ENCODE measurements around the gene COL24A1. TPM values are rescaled to one million over a fixed set of nuclear protein-coding genes. Genes with fewer than 3 reads are reported as not detected.

Gene COL24A1
- total and polyA plus RNA-seq, 4 donors = 0.33 to 16.7 (median 0.67) TPM

- Histone ChIP-seq H3K9me3 (ENCODE audit: control insufficient read depth in 4 of 4, insufficient read depth in 3 of 4, low read length in 3 of 4) (no peaks in the 10 kb centered on the region), H3K4me3 (no peak overlapping the region), H3K36me3 (ENCODE audit: control insufficient read depth in 4 of 4, insufficient read depth in 4 of 4, low read length in 4 of 4) (no peaks in the 10 kb centered on the region), H3K4me1 (ENCODE audit: control insufficient read depth in 5 of 5, insufficient read depth in 5 of 5, low read length in 5 of 5) (no peaks in the 10 kb centered on the region), H3K27ac (ENCODE audit: low read depth in 1 of 2, low read length in 1 of 2) (no peak overlapping the region), H3K27me3 (ENCODE audit: control insufficient read depth in 3 of 3, insufficient read depth in 3 of 3, low read length in 2 of 3) (no peaks in the 10 kb centered on the region), H3K9ac (ENCODE audit: insufficient read depth in 1 of 2, low read length in 2 of 2) (no peak overlapping the region)
- ATAC-seq (ENCODE audit: insufficient read depth, low FRiP score) (no peak), DNase-seq (no peak)
- 26 to 46% methylated on average over 1 of the region's 1 CpG for WGBS, 2 donors
- TF ChIP-seq, protein P1, sequence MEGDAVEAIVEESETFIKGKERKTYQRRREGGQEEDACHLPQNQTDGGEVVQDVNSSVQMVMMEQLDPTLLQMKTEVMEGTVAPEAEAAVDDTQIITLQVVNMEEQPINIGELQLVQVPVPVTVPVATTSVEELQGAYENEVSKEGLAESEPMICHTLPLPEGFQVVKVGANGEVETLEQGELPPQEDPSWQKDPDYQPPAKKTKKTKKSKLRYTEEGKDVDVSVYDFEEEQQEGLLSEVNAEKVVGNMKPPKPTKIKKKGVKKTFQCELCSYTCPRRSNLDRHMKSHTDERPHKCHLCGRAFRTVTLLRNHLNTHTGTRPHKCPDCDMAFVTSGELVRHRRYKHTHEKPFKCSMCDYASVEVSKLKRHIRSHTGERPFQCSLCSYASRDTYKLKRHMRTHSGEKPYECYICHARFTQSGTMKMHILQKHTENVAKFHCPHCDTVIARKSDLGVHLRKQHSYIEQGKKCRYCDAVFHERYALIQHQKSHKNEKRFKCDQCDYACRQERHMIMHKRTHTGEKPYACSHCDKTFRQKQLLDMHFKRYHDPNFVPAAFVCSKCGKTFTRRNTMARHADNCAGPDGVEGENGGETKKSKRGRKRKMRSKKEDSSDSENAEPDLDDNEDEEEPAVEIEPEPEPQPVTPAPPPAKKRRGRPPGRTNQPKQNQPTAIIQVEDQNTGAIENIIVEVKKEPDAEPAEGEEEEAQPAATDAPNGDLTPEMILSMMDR (IDR thresholded peaks at IDR 0.05; ENCODE audit: control extremely low read depth, extremely low read depth) = no peak
These were observed 13.1 kb upstream of the COL24A1 start for GRCh38 chr1:86169625-86170024.

- TF ChIP-seq, protein P1 (IDR thresholded peaks at IDR 0.05; ENCODE audit: control extremely low read depth, extremely low read depth) = no peak
- ATAC-seq (ENCODE audit: insufficient read depth, low FRiP score) (no peak), DNase-seq (no peak)
- Histone ChIP-seq H3K9ac (ENCODE audit: insufficient read depth in 1 of 2, low read length in 2 of 2) (no peak overlapping the region), H3K36me3 (ENCODE audit: control insufficient read depth in 4 of 4, insufficient read depth in 4 of 4, low read length in 4 of 4) (no peaks in the 10 kb centered on the region), H3K4me1 (ENCODE audit: control insufficient read depth in 5 of 5, insufficient read depth in 5 of 5, low read length in 5 of 5) (peaks cover 0 to 22% (median 0%) of the 10 kb centered on the region in 5 donors), H3K27ac (ENCODE audit: low read depth in 1 of 2, low read length in 1 of 2) (no peak overlapping the region), H3K9me3 (ENCODE audit: control insufficient read depth in 4 of 4, insufficient read depth in 3 of 4, low read length in 3 of 4) (no peaks in the 10 kb centered on the region), H3K27me3 (ENCODE audit: control insufficient read depth in 3 of 3, insufficient read depth in 3 of 3, low read length in 2 of 3) (peaks cover 0 to 5% (median 0%) of the 10 kb centered on the region in 3 donors), H3K4me3 (no peak overlapping the region)
- 94% methylated on average over 3 of the region's 3 CpGs for WGBS, 2 donors
These were observed 3.2 kb upstream of the COL24A1 start for GRCh38 chr1:86159800-86160199.

GRCh38 chr1:86155807-86156565 is 586 bp downstream of the COL24A1 start:
- 1 to 2% methylated on average over 40 of the region's 40 CpGs for WGBS, 2 donors
- Histone ChIP-seq H3K9me3 (ENCODE audit: control insufficient read depth in 4 of 4, insufficient read depth in 3 of 4, low read length in 3 of 4) (no peaks in the 10 kb centered on the region), H3K27me3 (ENCODE audit: control insufficient read depth in 3 of 3, insufficient read depth in 3 of 3, low read length in 2 of 3) (peaks cover 0 to 12% (median 0%) of the 10 kb centered on the region in 3 donors), H3K9ac (ENCODE audit: insufficient read depth in 1 of 2, low read length in 2 of 2) (peak overlapping the region in 1 of 2 donors; percentile 85), H3K4me3 (no peak overlapping the region), H3K4me1 (ENCODE audit: control insufficient read depth in 5 of 5, insufficient read depth in 5 of 5, low read length in 5 of 5) (peaks cover 0 to 42% (median 0%) of the 10 kb centered on the region in 5 donors), H3K27ac (ENCODE audit: low read depth in 1 of 2, low read length in 1 of 2) (no peak overlapping the region), H3K36me3 (ENCODE audit: control insufficient read depth in 4 of 4, insufficient read depth in 4 of 4, low read length in 4 of 4) (no peaks in the 10 kb centered on the region)
- no peak for ATAC-seq (ENCODE audit: insufficient read depth, low FRiP score)
- peak; percentile 86 to 94 (median 94) for DNase-seq
- TF ChIP-seq, protein P1 (IDR thresholded peaks at IDR 0.05; ENCODE audit: control extremely low read depth, extremely low read depth) = no peak

Data from lung (tissue), 12 donors.